Islet precursor cell (in vitro differentiated cells): ENCODE measurements around the gene MATCAP1.
A peak's percentile ranks its signal among the peaks of the same experiment; 100 is the strongest.

Experiments used
- DNase-seq: peaks from one replicate; pipeline ENCODE4 v3.0.0-alpha.2; 2018

Gene MATCAP1

DNA sequence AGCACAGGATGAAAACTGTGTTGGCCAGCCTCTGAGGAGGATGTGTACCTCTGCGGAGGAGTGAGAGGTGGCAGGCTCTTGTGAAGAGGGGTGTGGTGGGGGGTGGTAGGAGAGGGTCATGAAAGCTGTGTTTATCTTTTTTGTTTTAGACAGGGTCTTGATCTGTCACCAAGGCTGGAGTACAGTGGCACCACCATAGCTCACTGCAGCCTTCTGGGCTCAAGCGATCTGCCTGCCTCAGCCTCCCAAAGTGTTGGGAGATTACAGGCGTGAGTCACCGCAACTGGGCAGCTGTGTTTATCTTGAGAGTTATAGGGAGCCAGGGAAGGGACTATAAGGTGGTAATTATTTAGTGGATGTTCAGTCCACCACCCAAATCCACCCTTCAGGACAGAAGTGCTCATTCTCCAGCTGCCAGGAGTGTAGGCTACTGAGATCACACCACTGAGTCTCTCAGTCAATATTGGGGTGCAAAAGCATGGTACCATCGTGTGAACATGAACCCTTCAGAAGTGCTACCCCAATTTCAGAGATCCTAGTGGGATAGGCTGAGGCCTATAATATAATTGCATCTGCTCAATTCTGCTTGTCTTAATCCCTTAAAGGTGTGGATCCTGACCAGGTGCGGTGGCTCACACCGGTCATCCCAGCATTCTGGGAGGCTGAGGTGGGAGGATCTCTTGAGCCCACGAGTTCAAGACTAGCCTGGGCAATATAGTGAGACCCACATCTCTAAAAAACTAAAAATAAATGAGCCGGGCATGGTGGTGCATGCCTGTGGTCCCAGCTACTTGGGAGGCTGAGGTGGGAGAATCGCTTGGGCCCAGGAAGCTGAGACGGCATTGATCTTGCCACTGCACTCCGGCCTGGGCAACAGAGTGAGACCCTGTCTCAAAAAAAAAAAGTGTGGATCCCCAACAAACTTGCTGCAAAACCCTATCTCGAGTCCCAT is 7.0 kb upstream of the MATCAP1 start:
- no peak for DNase-seq

DNA sequence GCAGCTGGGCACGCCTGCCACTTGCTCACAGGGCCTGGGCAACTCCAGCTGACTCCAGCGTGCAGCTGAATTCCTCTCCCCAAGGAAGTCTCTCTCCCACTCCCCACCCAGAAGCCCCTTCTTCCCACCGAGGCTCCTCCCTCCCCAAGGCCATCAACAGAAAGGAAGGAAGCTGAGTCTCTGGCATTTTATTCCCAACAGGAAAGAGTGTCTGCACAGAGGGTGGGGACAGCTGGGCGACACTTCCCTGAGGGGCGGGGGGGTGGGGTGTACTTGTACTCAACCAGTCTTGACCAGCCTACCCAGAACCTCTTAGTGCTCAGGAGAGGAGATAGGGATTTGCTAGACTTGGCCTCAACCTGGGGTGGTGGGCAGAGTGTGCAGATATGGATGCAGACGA is 6.3 kb upstream of the MATCAP1 start, which contains the start of gene EXOC3L1:
TSS of gene EXOC3L1 (minus strand) at position 96 of the 400 bp plus-strand sequence. CDS start 460 bp downstream, outside the sequence.
- no peak for DNase-seq

DNA sequence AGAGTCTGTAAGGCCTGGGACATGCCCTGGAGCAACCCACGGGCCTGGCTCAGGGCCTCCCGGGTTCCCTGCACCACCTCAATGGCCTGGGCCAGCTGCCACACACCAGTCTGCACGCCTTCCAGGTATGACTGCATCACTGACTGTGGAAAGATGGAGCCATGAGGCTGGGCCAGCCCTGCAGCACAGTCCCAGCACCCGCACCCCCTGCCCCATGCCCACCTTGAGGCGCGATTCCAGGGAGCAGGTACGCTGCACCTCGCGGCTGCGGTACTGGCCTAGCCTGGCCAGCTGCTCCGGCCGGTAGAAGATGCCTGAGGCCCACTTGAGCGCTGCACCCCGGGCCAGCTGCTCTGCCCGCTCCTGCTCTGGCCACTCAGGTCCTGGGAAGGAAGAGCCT is 5.0 kb upstream of the MATCAP1 start:
- DNase-seq: no peak

DNA sequence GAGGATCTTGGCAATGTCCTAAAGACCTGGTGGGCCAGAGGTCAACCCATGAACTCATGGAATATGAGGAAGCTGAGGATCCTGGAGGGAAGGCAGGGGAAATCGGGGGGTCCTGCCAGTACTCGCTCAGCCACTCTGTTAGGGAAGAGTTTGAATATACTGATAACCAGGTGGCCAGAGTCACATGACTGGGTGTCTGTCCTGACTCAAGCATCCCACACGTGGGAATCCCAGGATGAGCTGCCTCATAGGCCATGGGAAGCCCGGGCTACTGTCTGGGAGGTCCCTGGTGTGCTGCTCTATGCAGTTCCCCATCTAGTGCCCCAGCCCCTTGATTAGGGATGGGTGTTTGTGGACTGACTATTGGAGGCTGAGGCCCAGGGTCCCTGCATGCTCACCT is 4.6 kb upstream of the MATCAP1 start:
- no peak for DNase-seq

DNA sequence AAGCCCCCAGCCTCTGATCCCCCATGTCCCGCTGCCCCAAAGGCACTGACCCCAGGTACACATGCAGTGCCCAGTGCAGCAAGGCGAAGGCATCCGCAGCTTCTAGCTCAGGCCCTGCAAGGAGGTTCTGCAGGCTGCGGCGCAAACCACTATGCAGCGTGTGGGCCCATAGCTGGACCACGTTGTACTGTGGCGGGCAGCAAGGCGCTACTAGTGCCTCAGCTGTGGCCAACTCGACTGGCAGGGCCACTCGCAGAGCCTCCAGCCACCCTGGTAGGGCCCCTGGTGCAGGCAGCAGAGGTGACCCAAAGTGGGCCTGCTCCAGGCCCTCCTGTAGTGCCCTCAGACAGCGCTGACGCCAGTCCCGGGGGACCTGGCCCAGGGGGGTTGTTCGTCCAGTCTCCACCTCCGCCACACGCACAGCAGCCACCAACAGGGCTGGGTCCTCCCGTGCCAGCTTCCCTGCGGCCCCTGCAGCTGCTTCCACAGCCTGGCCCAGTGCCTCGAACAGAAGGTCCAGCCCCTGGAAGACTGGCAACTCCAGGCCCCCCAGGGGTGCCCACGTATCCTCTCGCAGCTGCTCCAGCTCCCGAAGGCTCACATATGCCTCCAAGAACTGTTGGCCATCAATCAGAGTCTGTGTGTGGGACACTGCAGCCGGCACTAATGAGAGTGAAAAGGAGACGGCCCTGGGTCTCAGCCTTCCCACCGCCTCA is 3.6 kb upstream of the MATCAP1 start:
- no peak for DNase-seq

DNA sequence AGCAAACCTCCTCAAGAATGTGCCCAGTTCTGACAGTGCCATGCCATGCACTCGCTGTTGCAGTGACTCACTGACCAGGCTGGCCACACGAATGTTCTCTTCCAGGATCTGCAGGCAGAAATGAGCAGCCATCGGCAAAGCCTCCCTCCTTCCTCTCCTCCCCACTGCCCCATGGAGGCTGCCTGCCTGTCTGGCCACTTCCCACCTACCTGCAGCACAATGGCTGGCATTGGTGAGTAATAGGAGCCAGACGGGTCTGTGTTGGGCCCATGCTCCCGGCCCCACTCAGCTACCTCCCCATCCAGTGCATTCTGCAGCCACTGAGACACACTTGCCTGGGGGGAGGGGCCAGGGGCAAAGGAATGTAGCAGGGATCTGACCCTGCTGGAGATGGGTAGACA is 2.8 kb upstream of the MATCAP1 start:
- peak; percentile 97 for DNase-seq

DNA sequence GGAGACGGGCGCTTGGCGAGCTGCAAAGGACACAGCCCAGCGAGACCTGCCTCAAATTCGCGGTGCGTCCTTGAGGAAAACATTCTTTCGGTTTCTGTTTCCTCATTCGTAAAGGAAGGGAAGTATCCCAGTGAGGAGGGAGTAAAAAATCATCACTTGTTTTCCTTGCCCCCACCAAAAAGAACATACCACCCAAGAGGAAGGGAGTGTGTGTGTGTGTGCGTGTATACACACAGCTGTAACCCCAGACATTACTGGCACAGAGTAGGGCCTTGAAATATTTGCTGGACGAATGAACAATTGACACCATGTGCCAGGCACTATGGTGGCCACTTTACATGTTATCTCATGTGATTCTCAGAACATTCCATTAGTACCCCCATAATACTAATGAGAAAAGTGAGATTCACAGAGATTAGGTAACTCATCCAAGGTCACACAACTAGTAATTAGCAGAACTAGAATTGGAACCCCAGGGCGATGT is 1.9 kb upstream of the MATCAP1 start:
- no peak for DNase-seq

DNA sequence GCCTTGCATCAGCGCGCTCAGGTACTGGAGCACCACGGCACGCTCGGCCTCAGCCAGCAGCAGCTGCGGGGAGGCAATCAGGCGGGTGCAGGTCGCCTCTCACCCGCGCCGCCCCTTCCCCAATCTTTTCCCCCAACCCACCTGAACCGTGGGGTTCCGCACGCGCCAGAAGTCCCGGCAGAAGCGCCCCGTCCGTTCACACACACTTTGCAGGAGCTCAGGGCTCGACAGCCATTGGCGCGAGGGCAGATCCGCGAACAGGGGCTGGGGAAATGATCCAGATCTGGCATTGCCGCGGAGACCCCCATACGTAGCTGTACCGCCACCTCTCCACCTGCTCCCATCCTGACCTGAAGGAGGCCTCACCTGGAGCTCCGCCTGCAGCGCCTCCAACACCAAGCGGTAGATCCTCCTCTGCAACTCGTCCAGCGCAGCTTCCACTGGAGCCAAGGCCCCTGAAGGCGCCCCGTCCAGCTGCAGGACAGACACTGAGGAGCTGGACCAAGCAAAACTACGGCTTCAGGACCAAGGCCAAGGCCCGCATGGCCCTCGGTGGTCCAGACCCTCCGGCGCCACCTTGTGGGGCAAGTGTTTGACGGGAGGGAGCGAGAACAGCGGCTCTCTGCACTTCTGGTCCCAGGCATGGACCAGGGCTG is 1.4 kb upstream of the MATCAP1 start:
- peak; percentile 98 for DNase-seq

DNA sequence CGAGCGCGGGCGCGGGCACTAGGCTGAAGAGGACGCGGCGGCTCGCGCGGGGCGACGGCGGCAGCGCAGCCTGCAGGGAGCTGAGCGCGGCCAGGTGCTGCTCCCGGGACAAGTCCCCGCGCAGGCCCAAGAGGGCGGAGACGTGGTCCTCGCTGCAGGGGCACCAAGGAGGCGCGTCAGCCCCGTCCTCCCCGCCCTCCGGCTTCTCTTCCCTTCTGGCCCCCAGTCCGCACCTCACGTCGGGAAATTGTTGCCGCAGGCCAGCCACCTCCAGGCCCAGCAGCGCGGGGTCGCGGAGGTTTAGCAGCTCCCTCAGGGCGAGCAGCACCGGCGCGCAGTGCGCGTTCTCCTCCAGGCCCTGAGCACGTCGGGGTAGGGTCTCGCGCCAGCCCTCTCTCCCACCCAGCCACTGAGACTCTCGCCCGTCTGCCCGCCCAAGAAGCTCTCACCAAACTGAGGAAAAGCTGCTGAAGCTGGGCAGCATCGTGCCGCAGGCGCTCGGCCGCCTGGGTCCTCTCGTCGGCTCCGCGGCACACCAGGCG is 761 bp upstream of the MATCAP1 start:
- no peak for DNase-seq

DNA sequence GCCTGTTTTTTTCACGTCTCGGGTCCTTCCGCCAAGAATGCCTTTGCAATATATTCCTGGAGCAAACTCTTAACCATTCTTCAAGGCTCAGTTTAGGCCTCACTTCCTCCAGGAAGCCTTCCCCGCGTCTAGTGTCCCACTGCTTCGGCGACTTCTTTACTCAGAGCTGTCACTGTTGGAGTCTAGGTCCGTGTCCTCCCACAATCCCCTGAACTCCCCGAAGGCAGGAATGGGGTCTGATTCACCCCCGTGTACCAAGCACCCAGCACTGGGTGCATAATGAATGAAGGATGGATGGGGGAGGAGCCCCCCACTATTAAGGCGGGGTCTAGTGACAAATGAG is 508 bp downstream of the MATCAP1 start:
- DNase-seq: no peak

DNA sequence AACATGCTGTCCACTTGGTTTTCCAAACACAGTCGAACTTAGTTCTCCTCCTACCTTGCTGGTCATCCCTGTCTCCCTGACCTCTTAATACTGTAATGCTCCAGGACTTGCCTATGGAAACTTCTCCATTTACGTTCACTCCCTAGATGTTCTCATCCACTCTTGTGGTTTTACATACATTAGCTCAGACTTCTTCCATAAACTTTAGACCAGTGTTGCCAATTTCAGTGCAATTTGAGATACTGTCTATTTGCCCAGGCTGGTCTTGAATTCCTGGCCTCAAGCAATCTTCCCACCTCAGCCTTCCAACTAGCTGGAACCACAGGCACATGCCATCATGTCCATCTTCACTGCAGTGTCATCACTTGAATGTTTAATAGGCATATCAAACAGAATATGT is 1.5 kb downstream of the MATCAP1 start:
- no peak for DNase-seq

DNA sequence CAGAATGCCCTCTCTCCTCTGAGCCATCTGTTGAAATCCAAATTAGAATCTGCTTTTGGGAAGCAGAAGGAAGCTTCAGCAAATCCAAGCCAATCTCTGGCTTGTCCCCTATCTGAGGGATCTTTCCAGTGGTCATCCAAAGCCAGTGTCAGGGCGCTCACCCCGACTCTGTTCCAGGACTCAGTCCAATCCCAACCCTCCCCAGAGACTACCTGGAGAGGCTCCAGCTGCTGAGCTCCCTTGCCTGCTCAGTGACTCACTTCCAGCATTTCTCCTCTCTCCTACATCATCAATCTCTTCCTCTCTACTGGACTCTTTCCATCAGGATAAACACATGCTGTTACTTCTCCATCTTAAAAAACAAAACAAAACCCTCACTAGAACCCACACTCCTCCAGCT is 2.4 kb downstream of the MATCAP1 start:
- no peak for DNase-seq

DNA sequence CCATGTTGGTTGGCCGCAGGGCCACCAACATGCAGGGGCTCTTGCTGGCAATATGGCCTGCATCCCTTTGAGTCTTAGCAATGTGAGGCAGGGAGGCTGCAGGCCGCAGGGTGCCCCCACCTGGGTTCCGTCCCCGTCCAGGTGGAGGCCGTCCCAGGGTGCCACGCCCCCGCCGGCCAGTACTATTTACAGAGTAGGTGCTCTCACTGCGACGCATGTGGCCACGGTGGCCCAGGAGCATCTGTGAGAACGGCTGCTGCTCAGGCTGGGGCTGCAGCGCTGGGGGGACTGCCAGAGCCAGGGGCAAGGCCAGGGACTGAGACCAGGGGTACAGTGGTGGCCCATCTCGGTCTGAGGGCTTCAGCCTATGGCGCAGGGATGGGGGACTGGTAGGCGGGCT is 3.6 kb downstream of the MATCAP1 start:
- no peak for DNase-seq

DNA sequence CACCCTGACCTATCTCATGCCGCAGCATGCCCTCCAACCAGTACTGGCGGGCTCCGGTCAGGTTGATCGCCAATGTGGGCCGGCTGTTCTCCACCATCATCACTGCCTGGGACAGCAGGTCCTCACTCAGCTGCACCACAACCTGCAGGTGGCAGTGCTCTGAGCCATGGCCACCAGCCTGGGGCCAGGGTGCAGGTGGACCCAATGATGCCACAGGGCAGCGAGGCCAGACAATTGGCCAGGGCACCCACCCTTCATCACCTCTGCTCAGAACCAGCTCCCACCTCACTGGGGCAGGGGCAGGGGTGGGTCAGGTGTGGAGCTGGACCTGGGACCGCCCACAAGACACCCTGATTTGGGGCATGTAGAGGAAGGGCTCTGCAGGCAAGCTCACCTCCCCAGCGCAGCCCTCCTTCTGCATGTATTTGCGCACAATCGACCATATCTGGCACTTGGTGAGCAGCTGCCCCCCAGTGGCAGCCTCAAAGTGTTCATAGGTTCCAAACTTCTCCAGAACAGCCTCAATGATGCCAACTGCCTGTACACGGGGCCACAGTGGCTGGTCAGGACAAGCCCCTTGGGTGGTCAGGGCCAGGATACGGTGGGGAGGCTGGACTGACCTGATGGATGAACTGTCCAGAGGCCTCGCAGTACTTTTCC is 4.2 kb downstream of the MATCAP1 start:
- DNase-seq: no peak

DNA sequence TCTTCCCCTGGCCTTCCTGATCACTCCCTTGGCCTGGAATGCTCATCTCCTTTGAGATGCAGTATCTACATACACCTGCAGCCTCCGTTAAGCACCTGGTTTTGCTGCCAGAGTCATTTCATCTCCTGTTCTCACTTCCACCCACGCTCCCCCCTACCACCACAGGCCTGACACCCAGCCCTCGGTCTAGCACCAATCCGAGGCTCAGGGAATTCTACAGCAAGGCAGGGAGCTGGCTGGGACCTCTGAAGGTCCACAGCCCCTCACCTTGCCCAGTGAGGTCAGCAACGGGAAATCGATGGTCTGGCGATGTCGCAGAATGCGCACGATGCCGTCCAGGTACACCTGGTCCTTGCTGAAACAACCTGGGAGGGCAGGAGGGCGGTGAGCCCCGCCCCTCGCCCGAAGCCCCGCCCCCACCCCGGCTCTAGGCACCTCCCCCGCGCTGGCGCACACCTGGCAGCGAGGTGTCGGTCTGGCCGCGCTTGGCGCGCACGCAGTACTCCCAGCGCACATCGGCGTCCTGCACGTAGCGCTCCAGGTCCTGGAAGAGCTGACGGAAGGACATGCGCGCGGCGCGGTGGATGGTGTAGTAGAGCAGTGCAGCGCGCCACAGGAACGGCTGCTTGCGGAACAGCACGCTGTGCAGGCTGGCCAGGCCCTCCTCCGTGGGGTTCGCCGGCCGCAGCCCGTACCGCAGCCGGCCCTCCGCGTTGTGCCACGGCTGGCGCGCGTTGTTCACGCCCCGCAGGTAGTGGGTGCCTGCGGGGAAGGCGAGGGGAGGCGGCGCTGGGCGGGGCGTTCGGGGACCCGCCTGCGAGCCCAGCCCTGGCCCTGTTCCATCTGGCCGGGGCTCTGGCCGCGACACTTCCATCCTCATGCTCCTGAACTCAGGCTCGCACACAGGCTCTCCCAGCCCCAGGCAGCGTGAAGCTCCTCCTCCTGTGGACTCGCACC is 5.7 kb downstream of the MATCAP1 start:
- peak; percentile 89 for DNase-seq

DNA sequence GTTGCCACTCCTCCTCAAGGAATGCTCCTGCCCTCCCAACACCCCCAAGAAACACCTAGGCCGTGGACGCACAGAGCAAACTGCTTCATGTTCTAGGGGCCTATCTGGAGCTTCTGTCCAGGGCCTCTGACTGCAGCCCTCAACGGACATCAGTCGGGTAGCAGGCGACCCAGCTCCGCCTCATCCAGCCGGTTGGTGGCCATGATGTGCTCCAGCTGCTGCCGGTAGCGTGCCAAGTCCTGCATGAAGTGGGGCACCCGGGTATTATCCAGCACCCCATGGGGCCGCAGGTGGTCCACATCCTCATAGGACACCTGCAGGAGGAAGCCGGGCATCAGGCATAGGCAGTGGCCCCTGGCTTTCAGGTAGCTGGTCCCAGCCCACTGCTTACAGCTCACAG is 7.1 kb downstream of the MATCAP1 start:
- DNase-seq: no peak

DNA sequence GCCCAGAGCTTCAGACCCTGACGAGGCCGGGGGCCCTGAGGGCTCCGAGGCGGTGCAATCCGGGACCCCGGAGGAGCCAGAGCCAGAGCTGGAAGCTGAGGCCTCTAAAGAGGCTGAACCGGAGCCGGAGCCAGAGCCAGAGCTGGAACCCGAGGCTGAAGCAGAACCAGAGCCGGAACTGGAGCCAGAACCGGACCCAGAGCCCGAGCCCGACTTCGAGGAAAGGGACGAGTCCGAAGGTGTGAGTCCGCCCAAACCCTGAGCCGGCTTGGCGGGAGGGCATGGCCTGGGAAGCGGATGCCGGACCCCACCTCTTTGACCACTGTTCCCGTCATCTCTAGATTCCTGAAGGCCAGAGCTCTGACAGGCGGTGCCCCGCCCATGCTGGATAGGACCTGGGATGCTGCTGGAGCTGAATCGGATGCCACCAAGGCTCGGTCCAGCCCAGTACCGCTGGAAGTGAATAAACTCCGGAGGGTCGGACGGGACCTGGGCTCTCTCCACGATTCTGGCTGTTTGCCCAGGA is 9.0 kb downstream of the MATCAP1 start:
- DNase-seq: peak; percentile 47

DNA sequence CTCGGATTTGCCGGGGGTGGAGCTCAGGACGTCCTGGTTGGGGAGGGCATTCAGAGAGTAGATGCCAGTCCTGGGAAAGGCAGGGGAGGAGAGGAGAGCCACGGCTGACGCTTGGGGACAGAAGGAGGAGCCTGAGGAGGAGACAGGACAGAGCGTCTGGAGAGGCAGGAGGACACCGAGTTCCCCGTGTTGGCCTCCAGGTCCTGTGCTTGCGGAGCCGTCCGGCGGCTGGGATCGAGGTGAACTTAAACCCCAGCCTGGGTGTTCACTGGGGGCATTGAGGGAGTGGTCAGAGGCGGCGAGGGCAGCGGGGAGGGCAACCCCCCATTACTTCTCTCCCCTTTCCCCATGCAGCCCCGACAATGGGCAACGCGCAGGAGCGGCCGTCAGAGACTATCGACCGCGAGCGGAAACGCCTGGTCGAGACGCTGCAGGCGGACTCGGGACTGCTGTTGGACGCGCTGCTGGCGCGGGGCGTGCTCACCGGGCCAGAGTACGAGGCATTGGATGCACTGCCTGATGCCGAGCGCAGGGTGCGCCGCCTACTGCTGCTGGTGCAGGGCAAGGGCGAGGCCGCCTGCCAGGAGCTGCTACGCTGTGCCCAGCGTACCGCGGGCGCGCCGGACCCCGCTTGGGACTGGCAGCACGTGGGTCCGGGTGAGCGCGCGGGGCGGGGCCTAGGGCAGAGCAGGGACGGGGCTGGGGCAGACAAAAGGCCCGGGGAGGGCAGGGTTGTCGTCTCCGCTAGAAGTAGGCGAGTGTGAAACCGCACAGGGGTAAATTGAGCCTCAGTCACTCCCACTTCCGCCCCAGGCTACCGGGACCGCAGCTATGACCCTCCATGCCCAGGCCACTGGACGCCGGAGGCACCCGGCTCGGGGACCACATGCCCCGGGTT is 9.7 kb downstream of the MATCAP1 start:
- DNase-seq: peak; percentile 93

DNA sequence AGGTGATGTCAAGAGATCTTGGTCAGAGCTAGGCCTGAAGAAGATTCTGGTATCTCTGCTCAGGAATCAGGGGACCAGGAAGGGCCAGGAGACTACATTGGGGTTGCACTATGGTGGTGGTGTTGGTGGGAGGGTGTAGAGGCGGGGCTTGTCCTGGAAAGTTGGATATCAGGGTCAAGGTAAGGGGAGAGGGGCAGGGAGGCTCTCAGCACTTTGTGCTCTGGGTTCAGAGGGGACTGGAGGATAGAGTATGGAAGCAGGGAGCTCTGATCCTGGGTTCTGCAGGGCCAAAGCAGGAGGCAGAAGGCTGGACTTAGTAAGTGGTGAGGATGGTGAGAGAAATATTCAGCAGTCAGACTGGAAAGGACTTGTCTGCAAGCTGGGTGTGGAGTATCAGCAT is 10.4 kb downstream of the MATCAP1 start:
- no peak for DNase-seq
